NCI-H2107 treated with DMSO at 0.1 percent for 48 hours (cell line): ENCODE measurements around the gene TRUB2.

Experiments used
- DNase-seq: peaks from one replicate; lab custom pipeline; 2025; ENCODE audit not compliant: unreplicated experiment; lab: John Stamatoyannopoulos, UW

Gene TRUB2, protein sequence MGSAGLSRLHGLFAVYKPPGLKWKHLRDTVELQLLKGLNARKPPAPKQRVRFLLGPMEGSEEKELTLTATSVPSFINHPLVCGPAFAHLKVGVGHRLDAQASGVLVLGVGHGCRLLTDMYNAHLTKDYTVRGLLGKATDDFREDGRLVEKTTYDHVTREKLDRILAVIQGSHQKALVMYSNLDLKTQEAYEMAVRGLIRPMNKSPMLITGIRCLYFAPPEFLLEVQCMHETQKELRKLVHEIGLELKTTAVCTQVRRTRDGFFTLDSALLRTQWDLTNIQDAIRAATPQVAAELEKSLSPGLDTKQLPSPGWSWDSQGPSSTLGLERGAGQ

DNA sequence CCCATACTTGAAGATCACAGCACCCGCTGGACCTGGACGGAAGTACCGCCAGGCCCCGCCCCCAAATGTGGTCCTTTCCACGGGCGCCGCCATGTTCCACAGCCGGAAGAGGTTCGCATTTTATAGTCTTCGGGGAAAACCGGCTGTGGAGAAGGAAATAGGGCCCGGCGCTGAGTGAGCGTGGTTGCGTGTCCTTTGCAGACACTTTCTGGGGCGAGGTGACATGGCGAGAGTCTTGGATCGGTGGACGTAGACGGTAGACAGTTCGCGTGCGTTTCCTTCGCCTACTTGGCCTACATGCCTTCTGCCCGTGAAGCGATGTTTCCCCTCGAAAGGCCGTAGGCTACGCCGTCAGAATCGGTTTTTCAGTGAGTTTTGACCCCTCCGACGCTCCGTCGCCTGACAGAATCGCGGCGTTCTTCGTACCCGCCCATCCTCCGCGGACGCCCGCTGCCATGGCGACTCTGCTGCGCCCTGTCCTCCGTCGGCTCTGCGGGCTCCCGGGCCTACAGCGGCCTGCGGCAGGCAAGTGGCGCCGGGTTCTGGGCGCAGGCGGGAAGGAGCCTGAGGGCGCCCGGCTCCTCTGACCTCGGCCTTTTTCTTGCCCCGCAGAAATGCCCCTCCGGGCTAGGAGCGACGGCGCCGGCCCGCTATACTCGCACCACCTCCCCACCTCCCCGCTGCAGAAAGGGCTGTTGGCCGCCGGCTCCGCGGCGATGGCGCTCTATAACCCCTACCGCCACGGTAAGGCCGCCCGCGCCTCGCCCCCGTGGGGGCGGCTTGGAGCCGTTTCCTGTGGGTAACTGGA, at the start of gene TRUB2, which contains the start of gene COQ4:
TRUB2 (minus strand) TSS at position 44 of the 808 bp plus-strand sequence; CDS start at position 5, 39 bp downstream.
COQ4 (plus strand) TSS at position 436 of the 808 bp plus-strand sequence; CDS start at position 456, 20 bp downstream.
- peak; percentile 88 for DNase-seq

DNA sequence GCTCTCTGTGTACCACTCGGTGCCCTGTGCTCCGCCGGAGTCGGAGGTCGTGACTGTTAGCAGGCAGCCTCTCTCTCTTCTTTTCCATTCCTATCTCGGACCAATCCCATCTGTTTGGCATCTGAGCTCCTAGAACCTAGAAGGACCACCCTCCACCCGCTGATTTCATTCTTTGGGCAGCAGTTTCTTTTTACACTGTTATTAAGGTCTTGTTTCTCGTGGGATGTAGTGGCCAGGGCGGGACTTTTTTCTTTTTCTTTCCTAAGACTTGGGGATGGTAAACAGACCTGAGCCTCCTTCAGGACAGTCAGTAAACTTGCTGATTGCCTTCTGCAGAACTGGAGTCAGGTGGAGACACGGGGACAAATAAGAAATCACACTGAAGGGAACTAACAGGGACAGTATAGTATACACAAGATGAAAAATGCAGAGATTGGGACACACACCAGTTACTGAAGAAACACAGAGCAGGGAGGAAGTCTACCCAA, 49.4 kb upstream of the TRUB2 start:
- no peak for DNase-seq

DNA sequence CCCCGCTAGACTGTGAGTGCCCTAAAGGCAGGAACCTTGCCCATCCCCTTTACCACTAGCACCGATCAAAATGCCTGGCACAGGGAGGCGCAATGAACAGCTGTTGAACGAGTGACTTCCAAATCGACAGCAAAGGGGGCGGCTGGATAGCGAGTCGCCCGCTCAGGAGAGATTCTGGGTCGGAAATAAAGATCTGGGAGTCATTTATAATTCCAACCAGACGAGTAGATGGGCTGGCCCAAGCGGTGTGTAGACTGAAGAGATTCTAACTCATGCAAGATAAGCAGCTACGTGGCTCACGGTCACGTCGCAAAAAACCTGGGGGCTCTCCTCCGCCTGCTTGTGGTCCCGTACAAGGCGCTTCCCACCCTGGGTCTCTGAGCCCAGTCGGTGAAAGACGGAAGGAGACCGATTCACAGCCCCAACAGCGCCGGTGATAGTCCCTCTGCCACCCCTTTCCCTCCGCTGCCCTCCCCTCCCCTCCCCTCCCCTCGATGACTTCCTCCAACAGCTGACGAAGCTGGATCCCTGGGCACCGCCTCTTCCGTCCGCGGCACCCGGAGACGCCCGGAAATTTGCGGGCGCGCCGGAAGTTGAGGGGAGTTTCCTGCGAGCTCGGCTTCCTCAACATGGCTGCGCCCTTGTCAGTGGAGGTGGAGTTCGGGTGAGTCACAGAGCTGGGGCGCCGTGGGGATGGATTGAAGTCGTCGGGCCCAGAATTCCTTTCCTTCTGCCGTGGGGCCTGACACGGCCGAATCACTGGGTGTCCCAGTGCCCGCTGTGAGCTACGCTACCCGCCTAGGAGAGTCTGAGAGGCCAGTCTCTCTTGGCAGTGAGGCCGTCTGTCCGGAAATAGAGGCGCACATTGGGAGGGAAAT, 48.7 kb upstream of the TRUB2 start, which contains the start of gene URM1:
URM1 (plus strand) TSS at position 623 of the 878 bp plus-strand sequence; CDS start at position 630, 7 bp downstream.
- DNase-seq, result peak; percentile 77

DNA sequence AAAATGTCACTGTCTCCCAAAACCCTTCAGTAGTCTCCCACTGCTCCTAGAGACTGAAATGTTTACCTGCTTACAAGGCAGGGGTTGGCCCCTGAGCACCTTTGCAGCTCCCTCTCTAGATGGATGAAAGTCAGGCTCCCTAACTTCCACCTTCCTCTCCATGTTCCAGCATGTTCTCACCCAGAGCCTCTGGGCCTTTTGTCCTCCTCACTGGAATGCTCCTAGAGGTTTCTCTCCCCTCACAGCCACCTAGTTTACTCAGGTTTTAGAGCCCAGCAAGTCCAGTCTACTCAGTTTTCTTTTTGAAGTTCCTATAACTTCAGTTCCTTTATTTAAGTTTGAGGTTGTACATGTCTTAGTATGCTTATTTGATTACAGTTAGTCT, 48.1 kb upstream of the TRUB2 start:
- DNase-seq, result no peak

DNA sequence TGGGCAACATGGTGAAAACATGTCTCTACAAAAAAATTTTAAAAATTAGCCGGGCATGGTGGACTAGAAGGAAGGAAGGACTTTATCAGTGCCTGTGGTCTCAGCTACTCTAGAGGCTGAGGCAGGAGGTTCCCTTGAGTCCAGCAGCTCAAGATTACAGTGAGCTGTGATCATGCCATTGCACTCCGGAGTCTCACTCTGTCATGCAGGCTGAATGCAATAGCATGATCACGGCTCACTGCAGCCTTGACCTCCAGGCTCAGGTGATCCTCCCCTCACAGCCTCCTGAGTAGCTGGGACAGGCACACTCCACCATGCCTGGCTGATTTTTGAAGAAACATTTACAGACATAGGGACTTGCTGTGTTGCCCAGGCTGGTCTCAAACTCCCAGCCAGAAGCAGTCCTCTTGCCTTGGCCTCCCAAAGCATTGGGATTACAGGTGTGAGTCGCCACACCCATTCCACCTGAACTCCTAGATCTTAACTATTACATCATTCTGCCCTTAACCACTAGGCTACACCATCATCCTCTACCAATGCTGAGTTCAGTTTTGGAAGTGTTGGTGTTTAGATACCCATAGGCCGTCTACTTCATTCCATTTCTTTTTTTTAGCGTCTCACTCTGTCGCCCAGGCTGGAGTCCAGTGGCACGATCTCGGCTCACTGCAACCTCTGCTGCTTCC, 46.9 kb upstream of the TRUB2 start:
- no peak for DNase-seq

DNA sequence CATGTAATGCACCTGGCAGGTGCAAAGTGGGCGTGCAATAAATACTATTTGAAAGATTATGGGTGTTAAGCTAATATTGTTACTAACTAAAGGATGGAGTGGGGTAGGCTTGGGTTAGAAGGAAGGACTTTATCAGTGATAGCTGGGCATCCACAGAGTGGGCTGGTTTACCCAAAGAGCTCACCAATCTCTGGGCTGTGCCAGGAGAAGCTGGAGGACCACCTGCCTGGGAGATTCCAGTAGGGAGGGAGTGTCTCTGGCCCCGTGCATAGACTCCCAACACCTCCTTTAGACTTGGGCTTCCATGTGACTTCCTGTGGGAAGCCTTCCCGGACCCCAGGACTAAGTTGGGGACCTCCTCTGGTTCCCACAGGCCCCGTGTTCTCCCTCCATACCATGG, 43.3 kb upstream of the TRUB2 start:
- DNase-seq, result no peak

DNA sequence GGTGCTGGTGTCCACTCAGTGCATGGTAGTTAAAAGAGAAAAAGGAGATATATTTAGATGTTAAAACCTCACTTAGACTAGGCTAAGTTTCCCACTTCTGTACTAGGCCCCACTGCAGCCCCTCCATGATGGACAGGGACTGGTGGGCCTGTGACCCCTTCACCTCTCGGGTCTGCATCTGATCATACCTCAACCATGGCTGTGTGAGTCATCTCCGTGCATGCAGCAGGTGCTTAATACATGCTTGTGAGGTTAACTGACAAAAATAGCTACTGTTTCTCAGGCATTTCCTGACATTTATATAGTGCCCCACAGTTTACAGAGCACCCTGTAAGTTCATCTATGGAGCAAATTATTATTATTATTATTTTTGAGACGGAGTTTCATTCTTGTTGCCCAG, 40.5 kb upstream of the TRUB2 start:
- DNase-seq, result no peak

DNA sequence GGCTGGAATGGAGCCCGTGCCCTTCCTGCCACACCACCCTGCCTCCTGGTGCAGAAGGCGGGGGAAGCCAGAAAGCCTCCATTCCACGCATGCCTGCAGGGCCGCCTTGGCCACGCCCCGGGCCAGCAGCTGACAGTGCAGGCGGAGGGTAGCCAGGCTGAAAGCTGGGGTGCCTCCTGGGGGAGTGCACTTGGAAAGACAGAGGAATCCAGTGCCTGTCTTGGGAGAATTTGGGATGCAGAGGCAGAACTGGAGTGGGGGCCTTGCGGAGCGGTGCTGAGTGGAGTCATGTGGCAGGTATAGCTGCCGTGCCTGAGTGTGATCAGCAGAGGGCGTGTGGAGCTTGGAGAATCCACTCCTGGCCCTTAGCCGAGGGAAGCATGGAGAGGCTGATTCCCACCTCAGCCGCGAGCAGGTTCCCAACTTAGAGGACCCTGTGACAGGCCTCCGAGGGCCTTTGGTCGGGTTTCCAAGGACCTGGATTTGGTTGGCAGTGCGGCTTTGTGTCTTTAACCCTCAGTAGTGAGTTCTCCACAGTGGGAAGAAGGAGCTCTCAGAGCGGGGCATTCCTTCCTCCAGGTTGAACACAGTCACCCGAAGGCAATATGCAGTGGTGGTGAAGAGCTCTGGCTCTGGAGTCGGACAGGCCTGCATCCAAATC, 39.9 kb upstream of the TRUB2 start:
- peak; percentile 55 for DNase-seq

DNA sequence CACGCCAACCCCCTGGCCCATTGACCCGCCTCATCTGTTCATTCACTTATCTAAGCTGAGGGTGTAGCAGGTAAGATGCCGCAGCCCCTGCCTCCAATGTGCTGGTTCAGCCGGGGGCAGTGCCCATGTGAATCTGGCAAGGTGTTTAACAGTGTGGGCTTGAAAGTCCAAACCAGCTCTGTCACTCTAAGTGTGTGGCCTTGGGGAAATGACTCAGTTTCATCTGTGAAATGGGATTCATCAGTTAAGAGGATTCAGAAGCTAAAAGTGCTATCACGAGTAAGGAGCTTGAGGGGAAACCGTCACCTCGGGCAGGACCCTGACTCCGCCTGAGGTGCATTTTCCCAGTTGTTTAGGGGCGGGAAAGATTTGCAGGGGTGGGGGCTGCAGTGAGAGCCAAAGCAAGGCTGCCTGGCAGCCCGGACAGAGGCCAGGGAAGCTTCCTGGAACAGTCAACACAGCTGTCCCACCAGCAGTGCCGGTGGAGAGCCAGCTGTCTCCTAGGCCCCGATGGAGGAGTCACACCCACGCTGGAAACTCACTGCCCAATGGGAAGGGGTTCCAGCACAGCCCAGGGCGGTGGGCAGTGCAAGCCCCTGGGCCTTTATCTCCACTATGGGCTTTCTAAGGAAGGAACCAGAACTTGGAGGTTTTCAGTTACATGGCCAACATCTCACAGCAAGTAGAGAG, 39.2 kb upstream of the TRUB2 start:
- no peak for DNase-seq

DNA sequence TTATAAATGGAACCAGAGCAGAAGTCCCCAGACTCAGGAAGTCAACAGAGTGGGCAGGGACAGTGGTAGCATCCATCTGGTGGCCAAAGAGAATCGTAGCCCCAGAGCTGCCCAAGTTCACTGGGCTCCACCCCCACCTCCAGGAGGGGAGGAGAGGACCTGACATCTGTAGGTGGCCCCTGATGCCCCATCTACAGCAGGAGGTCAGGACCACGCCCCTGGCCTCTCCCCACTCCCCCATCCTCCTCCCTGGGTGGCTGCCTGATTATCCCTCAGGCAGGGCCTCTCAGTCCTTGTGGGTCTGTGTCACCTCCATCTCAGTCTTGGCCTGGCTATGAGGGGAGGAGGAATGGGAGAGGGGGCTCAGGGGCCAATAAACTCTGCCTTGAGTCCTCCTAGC, 38.6 kb upstream of the TRUB2 start:
- DNase-seq, result no peak

DNA sequence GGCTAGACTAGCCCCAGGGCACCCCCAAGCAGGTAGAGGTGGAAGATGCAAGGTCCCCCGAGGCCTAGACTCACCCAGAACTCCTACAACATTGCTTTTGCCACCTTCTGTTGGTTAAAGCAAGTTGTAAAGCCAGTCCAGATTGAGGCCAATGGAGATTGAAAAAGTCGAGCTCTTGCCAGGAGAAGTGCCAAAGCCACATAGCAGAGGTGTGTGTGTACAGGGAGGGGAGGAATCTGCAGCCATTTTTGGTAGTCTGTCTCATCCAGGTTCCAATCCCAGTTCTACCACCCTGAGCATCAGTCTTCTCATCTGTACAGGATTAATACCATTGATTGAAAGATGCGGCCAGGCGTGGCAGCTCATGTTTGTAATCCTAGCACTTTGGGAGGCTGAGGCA, 36.6 kb upstream of the TRUB2 start:
- no peak for DNase-seq

DNA sequence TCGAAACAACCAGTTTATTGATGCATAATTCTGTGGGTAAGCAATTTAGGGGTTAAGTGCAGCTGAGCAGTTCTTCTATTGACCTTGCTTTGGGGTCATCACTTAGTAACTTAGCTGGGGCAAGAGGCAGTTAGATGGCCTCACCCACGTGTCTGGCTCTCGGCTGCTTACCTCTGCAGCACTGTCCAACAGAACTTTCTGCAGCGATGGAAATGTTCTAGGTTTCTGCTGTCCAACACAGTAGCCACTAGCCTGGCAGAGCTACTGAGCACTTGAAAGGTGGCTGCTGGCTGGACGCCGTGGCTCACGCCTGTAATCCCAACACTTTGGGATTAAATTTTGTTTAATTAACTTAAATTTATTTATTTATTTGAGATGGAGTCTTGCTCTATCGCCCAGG, 35.8 kb upstream of the TRUB2 start:
- DNase-seq, result no peak

DNA sequence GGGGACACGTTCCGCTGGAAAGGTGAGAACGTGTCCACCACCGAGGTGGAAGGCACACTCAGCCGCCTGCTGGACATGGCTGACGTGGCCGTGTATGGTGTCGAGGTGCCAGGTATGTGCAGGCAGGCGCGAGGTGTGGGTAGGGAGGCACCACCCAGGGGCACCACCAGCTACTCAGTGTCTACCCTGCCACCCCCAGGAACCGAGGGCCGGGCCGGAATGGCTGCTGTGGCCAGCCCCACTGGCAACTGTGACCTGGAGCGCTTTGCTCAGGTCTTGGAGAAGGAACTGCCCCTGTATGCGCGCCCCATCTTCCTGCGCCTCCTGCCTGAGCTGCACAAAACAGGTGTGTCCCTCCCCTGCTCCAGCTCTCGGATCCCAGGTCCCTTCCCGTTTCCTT, 33.2 kb upstream of the TRUB2 start:
- DNase-seq, result no peak

DNA sequence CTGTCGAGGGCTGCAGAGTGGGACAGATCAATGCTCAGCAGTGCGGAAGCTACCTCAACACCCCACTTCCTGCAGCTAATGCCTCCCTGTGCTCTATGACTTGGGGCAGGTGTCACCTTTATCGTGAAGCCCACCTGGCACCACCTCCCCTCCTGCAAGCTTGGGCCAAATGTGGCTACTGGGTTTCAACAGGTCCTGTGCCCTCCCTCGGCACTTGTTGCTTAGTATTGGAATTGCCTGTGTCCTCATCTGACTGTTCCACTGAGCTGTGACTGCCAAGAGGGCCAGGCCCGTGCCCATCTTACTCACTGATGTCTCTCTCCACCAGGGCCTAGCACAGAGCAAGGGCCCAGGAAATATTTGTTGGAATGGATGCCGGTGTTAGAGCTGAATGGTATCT, 27.5 kb upstream of the TRUB2 start:
- no peak for DNase-seq

DNA sequence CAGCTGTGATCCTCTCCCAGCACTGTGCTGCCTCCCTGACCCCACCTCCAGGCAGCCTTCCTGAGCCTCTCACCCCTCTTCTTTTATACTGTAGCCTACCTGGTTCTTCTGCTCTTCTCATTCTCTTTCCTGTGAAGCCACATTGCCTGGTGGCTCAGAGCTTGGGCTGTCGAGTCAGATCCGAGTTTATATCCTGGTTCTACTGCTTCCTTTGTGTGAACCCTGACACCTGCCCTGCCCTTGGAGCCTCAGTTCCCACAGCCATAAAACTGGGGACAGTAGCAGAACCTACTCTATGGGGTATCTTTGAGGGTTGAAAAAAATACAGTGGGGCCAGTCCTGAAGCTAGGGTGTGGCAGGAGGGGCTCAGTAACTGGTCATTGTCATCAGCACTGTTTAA, 26.9 kb upstream of the TRUB2 start:
- DNase-seq, result no peak

DNA sequence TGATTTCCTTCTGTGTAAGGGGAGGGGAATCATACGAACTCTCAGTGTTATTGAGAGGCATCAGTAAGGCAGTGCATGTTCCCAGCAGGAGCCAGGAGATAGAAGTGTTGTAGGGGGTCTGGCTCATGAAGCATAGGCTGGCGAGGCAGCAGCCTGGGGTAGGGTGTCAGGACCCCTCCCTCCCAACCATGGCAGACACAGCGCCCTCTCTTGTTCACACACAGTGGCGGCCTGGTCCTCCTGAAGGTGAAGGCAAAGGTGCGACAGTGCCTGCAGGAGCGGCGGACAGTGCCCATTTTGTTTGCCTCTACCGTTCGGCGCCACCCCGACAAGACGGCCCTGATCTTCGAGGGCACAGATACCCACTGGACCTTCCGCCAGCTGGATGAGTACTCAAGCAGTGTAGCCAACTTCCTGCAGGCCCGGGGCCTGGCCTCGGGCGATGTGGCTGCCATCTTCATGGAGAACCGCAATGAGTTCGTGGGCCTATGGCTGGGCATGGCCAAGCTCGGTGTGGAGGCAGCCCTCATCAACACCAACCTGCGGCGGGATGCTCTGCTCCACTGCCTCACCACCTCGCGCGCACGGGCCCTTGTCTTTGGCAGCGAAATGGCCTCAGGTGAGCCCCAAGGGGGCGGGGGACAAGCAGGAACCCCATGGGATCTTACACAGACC, 22.8 kb upstream of the TRUB2 start:
- no peak for DNase-seq

DNA sequence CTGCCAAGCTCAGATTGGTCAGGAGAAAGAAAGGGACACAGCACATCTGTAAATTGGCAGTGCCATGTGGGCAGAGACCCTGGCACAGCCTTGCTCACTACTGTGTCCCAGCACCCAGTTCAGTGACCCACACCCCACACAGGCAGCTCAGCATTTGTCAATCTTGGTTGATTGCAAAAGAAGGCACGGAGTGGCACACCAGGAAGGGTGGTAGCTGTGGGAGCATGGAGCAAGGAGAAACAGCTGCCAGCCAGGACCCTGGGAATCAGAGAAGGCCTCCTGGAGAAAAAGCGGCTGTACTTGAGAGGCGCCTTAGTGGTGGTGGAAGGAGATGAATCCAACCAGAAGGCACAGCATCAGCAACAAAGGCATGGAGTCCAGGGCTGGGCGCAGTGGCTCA, 21.6 kb upstream of the TRUB2 start:
- no peak for DNase-seq

DNA sequence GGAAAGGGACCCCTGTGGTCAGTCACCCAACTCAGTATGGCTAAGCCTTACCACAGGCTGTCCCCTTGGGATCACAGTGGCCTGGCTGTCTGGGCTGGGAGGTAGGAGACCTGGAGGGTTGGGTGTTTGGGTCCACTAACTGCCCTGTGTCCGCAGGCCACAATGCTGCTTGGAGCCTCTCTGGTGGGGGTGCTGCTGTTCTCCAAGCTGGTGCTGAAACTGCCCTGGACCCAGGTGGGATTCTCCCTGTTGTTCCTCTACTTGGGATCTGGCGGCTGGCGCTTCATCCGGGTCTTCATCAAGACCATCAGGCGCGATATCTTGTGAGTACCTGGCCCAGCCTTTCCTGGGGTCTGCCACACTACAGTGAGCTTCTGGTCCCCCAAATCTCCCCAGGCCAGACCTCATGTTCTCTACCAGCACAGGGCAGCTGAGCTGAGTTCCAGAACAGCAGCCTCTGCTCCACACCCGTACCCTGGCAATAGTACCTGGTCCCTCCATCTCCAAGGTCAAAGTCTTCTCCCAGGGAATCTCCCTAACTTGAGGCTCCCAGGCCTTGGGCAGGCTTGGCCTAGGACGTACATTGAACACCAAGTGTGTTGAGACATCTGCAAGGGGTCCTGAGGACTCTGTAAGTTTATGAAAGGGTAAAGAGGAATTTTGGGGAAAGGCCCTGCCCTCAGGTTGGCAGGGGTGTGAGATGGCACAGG, 20.9 kb upstream of the TRUB2 start:
- DNase-seq, result no peak
